ENCODE measurements around the gene CACNA1A.

Gene CACNA1A

GRCh38 chr19:13493516-13494310 lies 12.6 kb downstream of the CACNA1A start:
- DNase-seq: no peak

- DNase-seq: no peak
These were observed 14.2 kb downstream of the CACNA1A start for GRCh38 chr19:13492128-13492527.

GRCh38 chr19:13487985-13488384 lies 18.3 kb downstream of the CACNA1A start:
- no peak for DNase-seq

- peak; percentile 52 to 94 for DNase-seq
These were observed 22.1 kb downstream of the CACNA1A start for GRCh38 chr19:13484166-13484565.

- no peak for DNase-seq
These were observed 23.1 kb downstream of the CACNA1A start for GRCh38 chr19:13483215-13483614.

GRCh38 chr19:13478576-13478975 lies 27.7 kb downstream of the CACNA1A start:
- DNase-seq: no peak

GRCh38 chr19:13476071-13476470 lies 30.2 kb downstream of the CACNA1A start:
- peak in 1 of 2 experiments; percentile 57 for DNase-seq

GRCh38 chr19:13475044-13475443 lies 31.2 kb downstream of the CACNA1A start:
- no peak for DNase-seq

GRCh38 chr19:13466697-13467096 lies 39.6 kb downstream of the CACNA1A start:
- DNase-seq: no peak

- DNase-seq: no peak
These were observed 43.0 kb downstream of the CACNA1A start for GRCh38 chr19:13463296-13463695.

GRCh38 chr19:13461536-13461935 lies 44.7 kb downstream of the CACNA1A start:
- DNase-seq: peak; percentile 34 to 78

GRCh38 chr19:13460045-13460444 lies 46.2 kb downstream of the CACNA1A start:
- no peak for DNase-seq

GRCh38 chr19:13459351-13459750 lies 46.9 kb downstream of the CACNA1A start:
- DNase-seq: peak in 1 of 2 experiments; percentile 59

- DNase-seq: no peak
These were observed 54.8 kb downstream of the CACNA1A start for GRCh38 chr19:13451434-13451995.

- no peak for DNase-seq
These were observed 58.3 kb downstream of the CACNA1A start for GRCh38 chr19:13447978-13448377.

- peak; percentile 76 to 78 for DNase-seq
These were observed 64.3 kb downstream of the CACNA1A start for GRCh38 chr19:13441810-13442512.

- DNase-seq: no peak
These were observed 68.2 kb downstream of the CACNA1A start for GRCh38 chr19:13437919-13438618.

- no peak for DNase-seq
These were observed 69.9 kb downstream of the CACNA1A start for GRCh38 chr19:13436352-13436751.

GRCh38 chr19:13430790-13431582 lies 75.3 kb downstream of the CACNA1A start:
- no peak for DNase-seq

GRCh38 chr19:13429563-13429962 lies 76.7 kb downstream of the CACNA1A start:
- peak in 1 of 2 experiments; percentile 29 for DNase-seq

GRCh38 chr19:13428352-13428751 lies 77.9 kb downstream of the CACNA1A start:
- no peak for DNase-seq
